Astrocyte of the spinal cord (primary cell): ENCODE measurements around the gene ARVCF.

ENCODE experiments used
- DNase-seq: peaks from one replicate; pipeline ENCODE4 v3.0.0; 2011; ENCODE audit warnings: low read depth, low spot score
- H3K4me3 ChIP-seq: 2 replicates; pipeline ENCODE4 v1.5.1; 2011; ENCODE audit warnings: low read depth, mild to moderate bottlenecking, low read length, moderate library complexity
- in situ Hi-C: cut with HindIII; loops from 2 replicates; pipeline ENCODE4 v1.10.0; 2017; ENCODE audit warnings: low sequenced_read_pairs
- TF ChIP-seq, protein P1 (sequence below): IDR thresholded peaks from 2 replicates; pipeline ENCODE4 v1.5.1; 2012; ENCODE audit warnings: low read depth, mild to moderate bottlenecking, low read length, inconsistent platforms

ARVCF gene

DNA sequence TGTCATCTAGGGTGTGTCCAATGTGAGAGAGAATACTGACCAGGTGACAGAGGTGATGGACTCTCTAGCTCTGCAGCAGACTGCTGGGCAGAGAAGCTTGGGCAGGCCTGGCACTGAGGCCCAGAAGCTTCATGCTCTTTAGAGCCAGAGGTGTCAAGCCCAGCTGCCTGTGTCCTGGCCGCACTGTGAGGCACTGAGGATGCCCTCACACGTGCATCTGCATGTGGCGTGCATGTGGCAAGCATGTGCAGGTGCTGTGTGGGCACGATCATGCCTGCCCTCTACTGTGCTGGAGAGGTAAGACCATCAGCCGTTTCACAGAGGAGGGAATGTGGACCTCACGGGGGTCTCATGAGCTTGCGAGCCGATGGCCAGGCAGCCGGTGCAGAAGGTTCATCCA, 59.2 kb downstream of the ARVCF start:
- H3K4me3 ChIP-seq, result no peak overlapping the region
- in situ Hi-C loops, result no loop called here
- TF ChIP-seq, protein P1, sequence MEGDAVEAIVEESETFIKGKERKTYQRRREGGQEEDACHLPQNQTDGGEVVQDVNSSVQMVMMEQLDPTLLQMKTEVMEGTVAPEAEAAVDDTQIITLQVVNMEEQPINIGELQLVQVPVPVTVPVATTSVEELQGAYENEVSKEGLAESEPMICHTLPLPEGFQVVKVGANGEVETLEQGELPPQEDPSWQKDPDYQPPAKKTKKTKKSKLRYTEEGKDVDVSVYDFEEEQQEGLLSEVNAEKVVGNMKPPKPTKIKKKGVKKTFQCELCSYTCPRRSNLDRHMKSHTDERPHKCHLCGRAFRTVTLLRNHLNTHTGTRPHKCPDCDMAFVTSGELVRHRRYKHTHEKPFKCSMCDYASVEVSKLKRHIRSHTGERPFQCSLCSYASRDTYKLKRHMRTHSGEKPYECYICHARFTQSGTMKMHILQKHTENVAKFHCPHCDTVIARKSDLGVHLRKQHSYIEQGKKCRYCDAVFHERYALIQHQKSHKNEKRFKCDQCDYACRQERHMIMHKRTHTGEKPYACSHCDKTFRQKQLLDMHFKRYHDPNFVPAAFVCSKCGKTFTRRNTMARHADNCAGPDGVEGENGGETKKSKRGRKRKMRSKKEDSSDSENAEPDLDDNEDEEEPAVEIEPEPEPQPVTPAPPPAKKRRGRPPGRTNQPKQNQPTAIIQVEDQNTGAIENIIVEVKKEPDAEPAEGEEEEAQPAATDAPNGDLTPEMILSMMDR, result peak; percentile 7
- DNase-seq, result no peak

- TF ChIP-seq, protein P1, result no peak
- in situ Hi-C loops, result no loop called here
- no peak for DNase-seq
- H3K4me3 ChIP-seq, result no peak overlapping the region
Observed at GRCh38 chr22:19955241-19956128, 61.1 kb downstream of the ARVCF start.

GRCh38 chr22:19951346-19951745, 65.3 kb downstream of the ARVCF start:
- in situ Hi-C loops, result no loop called here
- TF ChIP-seq, protein P1, result no peak
- DNase-seq, result no peak
- H3K4me3 ChIP-seq, result no peak overlapping the region

DNA sequence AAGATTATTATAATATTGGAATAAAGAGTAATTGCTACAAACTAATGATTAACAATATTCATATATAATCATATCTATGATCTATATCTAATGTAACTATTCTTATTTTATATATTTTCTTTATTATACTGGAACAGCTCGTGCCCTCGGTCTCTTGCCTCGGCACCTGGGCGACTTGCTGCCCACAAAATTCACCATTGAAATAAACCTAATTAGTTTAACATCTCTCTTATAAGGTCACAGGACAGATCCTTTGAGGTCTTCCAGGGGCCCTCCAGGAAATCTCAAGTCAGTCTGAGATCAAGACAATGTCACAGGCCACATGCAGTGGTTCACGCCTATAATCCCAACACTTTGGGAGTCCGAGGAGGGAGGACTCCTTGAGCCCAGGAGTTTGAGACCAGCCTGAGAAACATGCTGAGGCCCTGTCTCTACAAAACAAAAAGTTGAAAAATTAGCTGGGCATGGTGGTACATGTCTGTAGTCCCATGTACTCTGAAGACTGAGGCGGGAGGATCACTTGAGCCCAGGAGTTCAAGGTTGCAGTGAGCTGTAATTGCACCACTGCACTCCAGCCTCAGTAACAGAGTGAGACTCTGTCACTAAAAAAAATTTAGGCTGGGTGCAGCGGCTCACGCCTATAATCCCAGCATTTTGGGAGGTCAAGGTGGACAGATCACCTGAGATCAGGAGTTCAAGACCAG, 68.4 kb downstream of the ARVCF start:
- no peak for DNase-seq
- in situ Hi-C loops, result no loop called here
- H3K4me3 ChIP-seq, result no peak overlapping the region
- TF ChIP-seq, protein P1, result no peak

DNA sequence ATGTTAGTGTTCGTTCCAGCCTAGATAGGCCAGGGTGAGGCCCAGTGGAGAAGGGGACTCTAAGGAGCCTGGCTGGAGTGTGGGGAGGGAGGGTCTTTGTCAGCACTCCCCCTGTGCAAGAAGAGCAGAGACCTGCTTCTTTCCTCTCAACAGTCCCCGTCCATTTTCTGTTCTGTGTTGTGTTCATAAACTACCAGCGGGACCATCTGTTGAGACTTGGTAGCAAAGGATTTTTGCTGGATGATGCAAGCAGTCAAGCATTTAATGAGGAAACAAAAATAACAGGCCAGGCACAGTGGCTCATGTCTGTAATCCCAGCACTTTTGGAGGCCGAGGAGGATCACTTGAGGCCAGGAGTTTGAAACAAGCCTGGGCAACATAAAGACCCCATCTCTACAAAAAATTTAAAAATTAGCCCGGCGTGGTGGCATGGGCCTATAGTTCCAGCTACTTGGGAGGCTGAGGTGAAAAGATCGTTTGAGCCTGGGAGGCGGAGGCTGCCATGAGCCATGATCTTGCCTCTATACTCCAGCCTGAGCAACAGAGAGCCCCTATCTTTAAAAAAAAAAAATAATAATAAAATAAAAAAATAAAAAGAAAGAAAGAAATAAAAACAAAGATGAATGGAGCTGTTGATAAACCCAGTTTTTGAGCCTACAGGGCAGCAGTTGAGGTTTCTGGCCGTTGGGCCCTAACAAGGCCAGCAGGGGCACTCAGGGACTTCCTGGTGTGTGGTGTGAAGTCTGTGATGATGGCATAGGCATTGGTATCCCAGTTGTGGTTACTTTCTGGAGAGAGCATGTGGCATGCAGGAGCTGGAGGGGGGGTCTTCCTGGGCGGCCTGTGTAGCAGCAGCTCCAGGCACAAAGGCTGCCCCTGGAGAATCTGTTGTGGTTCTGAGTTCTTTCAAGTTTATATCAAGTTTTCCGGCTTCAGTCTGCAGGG, 73.3 kb downstream of the ARVCF start:
- in situ Hi-C loops, result no loop called here
- DNase-seq, result peak; percentile 90

More for the DNA sequence above, 73.3 kb downstream of the ARVCF start:
- TF ChIP-seq, protein P1, result no peak
- H3K4me3 ChIP-seq, result peak overlapping the region; percentile 83
